Heart left ventricle (tissue), 16 donors: ENCODE measurements around the gene DPH5. TPM values are rescaled to one million over a fixed set of nuclear protein-coding genes. Genes with fewer than 3 reads are reported as not detected.

Source experiments
- ATAC-seq, 4 donors: fragments of 200-7000 bp; cut with Tn5 transposase; one replicate each; pipeline ENCODE4 v1.9.1; 2020 to 2022; ENCODE audit warnings: moderate library complexity in 4 of 4, mild to moderate bottlenecking in 3 of 4, moderate number of reproducible peaks in 1 of 4
- DNase-seq, 5 donors: peaks; one replicate each; pipeline ENCODE4 v3.0.0-alpha.2; 2020
- H3K27ac ChIP-seq, 12 donors: fragments of 200-600 bp; sonication (generic) in 4 of 12; one replicate each; pipeline versions ENCODE4 v1.5.0 to v1.8.0; 2016 to 2022; ENCODE audit warnings: mild to moderate bottlenecking in 2 of 12
- H3K27me3 ChIP-seq, 9 donors: fragments of 200-600 bp; sonication (generic) in 2 of 9; one replicate each; pipeline versions ENCODE4 v1.5.1 to v1.8.0; 2016 to 2022; ENCODE audit warnings: mild to moderate bottlenecking in 3 of 9
- H3K36me3 ChIP-seq, 9 donors: fragments of 200-600 bp; sonication (generic) in 2 of 9; one replicate each; pipeline versions ENCODE4 v1.5.0 to v1.8.0; 2018 to 2022; ENCODE audit warnings: mild to moderate bottlenecking in 2 of 9
- H3K4me1 ChIP-seq, 12 donors: fragments of 200-600 bp; sonication (generic) in 4 of 12; one replicate each; pipeline versions ENCODE4 v1.5.0 to v1.8.0; 2016 to 2022; ENCODE audit warnings: mild to moderate bottlenecking in 3 of 12
- H3K4me3 ChIP-seq, 12 donors: fragments of 200-600 bp; sonication (generic) in 4 of 12; one replicate each; pipeline versions ENCODE4 v1.5.0 to v1.8.0; 2017 to 2022; ENCODE audit warnings: mild to moderate bottlenecking in 9 of 12, moderate library complexity in 4 of 12
- H3K9me3 ChIP-seq, 12 donors: fragments of 200-600 bp; sonication (generic) in 4 of 12; one replicate each; pipeline versions ENCODE4 v1.5.0 to v1.8.0; 2016 to 2022; ENCODE audit warnings: mild to moderate bottlenecking in 1 of 12
- POLR2A ChIP-seq, 2 donors: fragments of 450-650 bp; IDR thresholded peaks; one replicate each; pipeline ENCODE4 v1.6.1; 2017; ENCODE audit warnings: antibody characterized with exemption in 2 of 2, mild to moderate bottlenecking in 2 of 2, moderate library complexity in 2 of 2
- WGBS, 4 donors: extraction: QIAGEN DNeasy Blood & Tissue Kit in 2 of 4; methylation state at CpG; one replicate each; pipeline versions ENCODE4 v1.1.5 to v1.1.7; 2013 to 2018; 5-methylcytosine and 5-hydroxymethylcytosine counted together
- intact Hi-C, 10 donors: fragments of 100-400 bp; cut with DNase I; formaldehyde crosslinking; loops; one replicate each; pipeline versions ENCODE4 v1.11.1 to v1.14.2; 2022
- polyA plus RNA-seq, 2 donors: library from polyadenylated mRNA; stranded (reverse); fragments of 200-250 nt; gene quantifications; one replicate each; pipeline ENCODE4 v1.2.3, GENCODE V29; 2013
- total RNA-seq, 9 donors: library from RNA; depleted of rRNA in 2 of 9; stranded (reverse); fragments of >200 nt in 2 of 9; fragmentation: NEBNext Ultra II Directional in 3 of 9; extraction: Animal tissue kit (Norgen Biotek cat#: 25700) in 3 of 9; gene quantifications; one replicate each; pipeline versions ENCODE4 v1.1.0 to v1.2.4, GENCODE V29; 2016 to 2023
- TF ChIP-seq, protein P1 (sequence below), 12 donors: fragments of 200-600 bp; sonication (generic) in 4 of 12; IDR thresholded peaks; one replicate each; pipeline versions ENCODE4 v1.5.0 to v1.8.0; 2018 to 2022; ENCODE audit warnings: antibody characterized with exemption in 12 of 12, mild to moderate bottlenecking in 5 of 12
- donor health status: ischemic (EF 13 %, LVEDD 7.1; RV severe dilation, severe dysfunction).
- donor health status: healthy with polysubstance abuse.
- donor health status: DM: no; HTN: yes; CAD: no.
- donor health status: DM: no; HTN: no; CAD: no.
- donor health status: ischemic (EF 25% LVEDD 6.9; RV normal size, moderate dysfunction).
- donor health status: ischemic (EF 25% LVEDD 5.7; RV mildly dilated, moderate dysfunction).
- donor health status: healthy.
- donor health status: DM: yes; HTN: yes; CAD: no.
- donor health status: ischemic (EF 35%, LVEDD 5.7; RV mildly dilated, moderate dysfunction).
- donor health status: nonischemic (EF 11% LVEDD 7.7; RV severe dilation, severe dysfunction).
- donor health status: DM: yes; HTN: yes; CAD: no.
- donor health status: PGD.
- donor health status: ischemic (EF 29% LVEDD 5.4; RV normal size, mild dysfunction).
- donor health status: nonischemic (EF 23%, LVEDD 6.1; RV moderate dilation, normal function).

The DPH5 gene
- total and polyA plus RNA-seq, 11 donors: 14.8 to 38.1 (median 28.3) TPM

- Histone ChIP-seq H3K4me1 (peaks cover 0 to 34% (median 16%) of the 10 kb centered on the region in 12 donors), H3K4me3 (no peak overlapping the region), H3K9me3 (no peaks in the 10 kb centered on the region), H3K27ac (no peak overlapping the region), H3K36me3 (peaks cover 0 to 42% (median 20%) of the 10 kb centered on the region in 9 donors), H3K27me3 (no peaks in the 10 kb centered on the region)
- DNase-seq (no peak), ATAC-seq (no peak)
- 88 to 100% (median 95%) methylated on average over 1 of the region's 1 CpG for WGBS, 4 donors
- TF ChIP-seq POLR2A (IDR thresholded peaks at IDR 0.05): no peak
- TF ChIP-seq, protein P1, sequence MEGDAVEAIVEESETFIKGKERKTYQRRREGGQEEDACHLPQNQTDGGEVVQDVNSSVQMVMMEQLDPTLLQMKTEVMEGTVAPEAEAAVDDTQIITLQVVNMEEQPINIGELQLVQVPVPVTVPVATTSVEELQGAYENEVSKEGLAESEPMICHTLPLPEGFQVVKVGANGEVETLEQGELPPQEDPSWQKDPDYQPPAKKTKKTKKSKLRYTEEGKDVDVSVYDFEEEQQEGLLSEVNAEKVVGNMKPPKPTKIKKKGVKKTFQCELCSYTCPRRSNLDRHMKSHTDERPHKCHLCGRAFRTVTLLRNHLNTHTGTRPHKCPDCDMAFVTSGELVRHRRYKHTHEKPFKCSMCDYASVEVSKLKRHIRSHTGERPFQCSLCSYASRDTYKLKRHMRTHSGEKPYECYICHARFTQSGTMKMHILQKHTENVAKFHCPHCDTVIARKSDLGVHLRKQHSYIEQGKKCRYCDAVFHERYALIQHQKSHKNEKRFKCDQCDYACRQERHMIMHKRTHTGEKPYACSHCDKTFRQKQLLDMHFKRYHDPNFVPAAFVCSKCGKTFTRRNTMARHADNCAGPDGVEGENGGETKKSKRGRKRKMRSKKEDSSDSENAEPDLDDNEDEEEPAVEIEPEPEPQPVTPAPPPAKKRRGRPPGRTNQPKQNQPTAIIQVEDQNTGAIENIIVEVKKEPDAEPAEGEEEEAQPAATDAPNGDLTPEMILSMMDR (IDR thresholded peaks at IDR 0.05): no peak
- intact Hi-C loops: no loop called here
Measured at GRCh38 chr1:100998426-100998825, 27.2 kb downstream of the DPH5 start.

DNA sequence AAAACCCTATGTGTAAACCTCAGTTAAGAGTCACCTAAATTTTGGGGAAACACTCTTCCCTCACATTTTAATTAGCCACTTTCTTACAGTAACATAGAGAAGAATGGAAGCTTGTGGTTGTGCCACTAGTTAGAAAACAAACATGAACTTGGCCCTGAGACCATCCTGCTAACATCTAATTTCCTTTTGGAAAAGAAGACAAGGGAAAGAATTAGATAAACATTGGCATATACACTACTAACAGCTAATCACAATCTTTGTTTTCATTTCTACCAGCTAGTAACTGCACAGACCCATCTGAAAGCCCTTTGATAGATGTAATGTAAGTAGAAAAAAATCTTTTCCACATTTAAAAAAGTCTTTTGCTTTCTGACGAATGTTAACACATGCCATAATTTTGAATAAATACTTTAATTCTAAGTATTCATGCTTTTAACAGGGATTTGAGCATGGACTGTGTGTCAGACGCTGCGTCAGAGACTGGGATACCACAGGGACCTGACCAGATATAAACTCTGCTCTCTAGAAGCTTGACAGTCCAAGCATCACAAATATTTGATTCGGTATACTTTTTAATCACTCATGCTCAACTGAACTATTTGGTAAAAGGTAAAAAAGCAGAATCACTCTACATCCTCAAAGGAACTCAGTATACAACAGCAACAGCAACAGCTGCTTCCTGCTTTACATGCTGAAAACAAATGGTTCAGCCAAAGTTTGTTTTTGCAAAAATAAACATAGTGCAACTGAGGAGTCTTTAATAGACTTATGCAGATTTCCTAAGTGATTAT is 30.2 kb downstream of the DPH5 start:
- ATAC-seq: peak in 3 of 4 donors; percentile 31 to 53 (median 33)
- H3K27me3 ChIP-seq: no peaks in the 10 kb centered on the region
- 41 to 53% (median 48%) methylated on average over 4 of the region's 4 CpGs for WGBS, 4 donors
- TF ChIP-seq, protein P1 (IDR thresholded peaks at IDR 0.05): no peak
- TF ChIP-seq POLR2A (IDR thresholded peaks at IDR 0.05): no peak
- no peaks in the 10 kb centered on the region for H3K9me3 ChIP-seq
- intact Hi-C loops: no loop called here
- DNase-seq: no peak
- H3K4me3 ChIP-seq: peak overlapping the region in 2 of 12 donors; percentile 1 to 14
- peaks cover 0 to 52% (median 32%) of the 10 kb centered on the region in 9 donors for H3K36me3 ChIP-seq
- H3K4me1 ChIP-seq: peaks cover 0 to 19% (median 0%) of the 10 kb centered on the region in 12 donors
- peak overlapping the region in 9 of 12 donors; percentile 9 to 73 (median 53) for H3K27ac ChIP-seq

DNA sequence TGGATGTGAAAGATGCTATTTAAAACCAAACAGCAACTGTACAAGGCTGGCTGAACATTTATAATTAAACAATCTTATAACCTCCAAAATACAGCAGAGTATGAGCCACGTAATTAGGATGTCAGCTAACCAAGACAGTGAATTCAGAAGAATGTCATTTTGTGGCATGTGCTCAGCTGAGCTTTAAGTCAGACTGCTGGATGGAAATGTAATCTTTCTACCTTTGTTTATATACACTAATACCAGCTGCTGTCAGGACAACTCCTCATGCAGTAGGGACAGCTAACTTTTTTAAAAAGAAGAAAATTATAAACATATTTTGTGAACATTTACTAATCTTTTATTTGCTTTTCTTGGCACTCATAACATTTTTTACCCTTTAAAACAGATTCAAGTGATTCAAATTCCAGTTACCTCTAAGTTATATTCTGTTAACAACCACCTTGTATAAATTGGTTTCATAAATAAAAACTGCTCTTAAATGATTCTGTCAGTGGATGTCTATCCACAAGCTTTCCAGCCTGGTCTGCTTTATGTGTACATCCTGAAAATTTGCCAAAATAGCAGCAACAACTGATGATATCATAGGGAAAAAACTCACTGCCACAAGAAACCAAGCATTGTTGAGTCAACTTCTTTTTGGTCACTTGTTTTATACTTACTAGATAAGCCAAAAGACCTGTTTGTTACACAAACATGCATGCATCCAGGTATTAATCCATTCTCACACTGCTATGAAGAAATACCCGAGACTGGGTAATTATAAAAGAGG is 36.1 kb downstream of the DPH5 start:
- peaks cover 0 to 43% (median 16%) of the 10 kb centered on the region in 9 donors for H3K36me3 ChIP-seq
- TF ChIP-seq POLR2A (IDR thresholded peaks at IDR 0.05): no peak
- TF ChIP-seq, protein P1 (IDR thresholded peaks at IDR 0.05): no peak
- no peaks in the 10 kb centered on the region for H3K9me3 ChIP-seq
- H3K4me1 ChIP-seq: peaks cover 0 to 11% (median 1%) of the 10 kb centered on the region in 12 donors
- H3K27me3 ChIP-seq: no peaks in the 10 kb centered on the region
- WGBS, 4 donors: 63 to 79% (median 74%) methylated on average over 2 of the region's 2 CpGs
- DNase-seq: no peak
- no peak overlapping the region for H3K27ac ChIP-seq
- intact Hi-C loops: no loop called here
- no peak for ATAC-seq
- no peak overlapping the region for H3K4me3 ChIP-seq

- DNase-seq (no peak), ATAC-seq (no peak)
- 74 to 88% (median 81%) methylated on average over 3 of the region's 3 CpGs for WGBS, 4 donors
- H3K27ac ChIP-seq: no peak overlapping the region
- TF ChIP-seq POLR2A (IDR thresholded peaks at IDR 0.05): no peak
- TF ChIP-seq, protein P1 (IDR thresholded peaks at IDR 0.05): no peak
- H3K36me3 ChIP-seq: peaks cover 0 to 42% (median 16%) of the 10 kb centered on the region in 9 donors
- no peak overlapping the region for H3K4me3 ChIP-seq
- peaks cover 0 to 11% (median 1%) of the 10 kb centered on the region in 12 donors for H3K4me1 ChIP-seq
- no peaks in the 10 kb centered on the region for H3K27me3 ChIP-seq
- intact Hi-C loops: no loop called here
- H3K9me3 ChIP-seq: no peaks in the 10 kb centered on the region
Measured at GRCh38 chr1:100988121-100988520, 37.5 kb downstream of the DPH5 start.
